Thymus (tissue), 11 donors: Measurements from ENCODE around the gene TAOK1. TPM values are rescaled to one million over a fixed set of nuclear protein-coding genes. Genes with fewer than 3 reads are reported as not detected.

ENCODE experiments used
- DNase-seq, 9 donors: peaks; one replicate each; pipeline ENCODE4 v3.0.0-alpha.2; 2013; ENCODE audit warnings: low spot score in 9 of 9, low read depth in 6 of 9, missing footprints in 1 of 9
- H3K27ac ChIP-seq, 2 donors: one replicate each; pipeline ENCODE4 v1.5.1; 2013; ENCODE audit warnings: control low read depth in 1 of 2, low read depth in 1 of 2, low read length in 1 of 2, mild to moderate bottlenecking in 1 of 2, moderate library complexity in 1 of 2
- H3K27me3 ChIP-seq, 2 donors: one replicate each; pipeline ENCODE4 v1.5.1; 2013; ENCODE audit warnings: low read length in 1 of 2; ENCODE audit not compliant: control insufficient read depth in 2 of 2, insufficient read depth in 1 of 2
- H3K36me3 ChIP-seq, 2 donors: one replicate each; pipeline ENCODE4 v1.5.1; 2013; ENCODE audit warnings: low read length in 1 of 2, mild to moderate bottlenecking in 1 of 2, moderate library complexity in 1 of 2; ENCODE audit not compliant: control insufficient read depth in 2 of 2, insufficient read depth in 2 of 2
- H3K4me1 ChIP-seq, 2 donors: one replicate each; pipeline ENCODE4 v1.5.1; 2013; ENCODE audit warnings: low read length in 2 of 2; ENCODE audit not compliant: control insufficient read depth in 2 of 2, insufficient read depth in 2 of 2
- H3K4me3 ChIP-seq, 2 donors: one replicate each; pipeline ENCODE4 v1.5.1; 2013; ENCODE audit warnings: low read length in 2 of 2, control low read depth in 1 of 2, mild to moderate bottlenecking in 1 of 2
- H3K9me3 ChIP-seq, 2 donors: one replicate each; pipeline ENCODE4 v1.5.1; 2013; ENCODE audit warnings: low read length in 1 of 2, mild to moderate bottlenecking in 1 of 2; ENCODE audit not compliant: control insufficient read depth in 2 of 2, insufficient read depth in 1 of 2
- WGBS: extraction: QIAGEN DNeasy Blood & Tissue Kit; methylation state at CpG from one replicate; pipeline ENCODE4 v1.1.7; 2013; 5-methylcytosine and 5-hydroxymethylcytosine counted together
- polyA plus RNA-seq: library from polyadenylated mRNA; stranded (reverse); fragments of 200-250 nt; gene quantifications from one replicate; pipeline ENCODE4 v1.2.3, GENCODE V29; 2013
- total RNA-seq: library from RNA; stranded (reverse); fragments of 120-200 nt; gene quantifications from one replicate; pipeline ENCODE4 v1.2.4, GENCODE V29; 2013
- donor health status: healthy.

The TAOK1 gene
- total and polyA plus RNA-seq, 2 donors: 11.2 to 19.5 TPM

DNA sequence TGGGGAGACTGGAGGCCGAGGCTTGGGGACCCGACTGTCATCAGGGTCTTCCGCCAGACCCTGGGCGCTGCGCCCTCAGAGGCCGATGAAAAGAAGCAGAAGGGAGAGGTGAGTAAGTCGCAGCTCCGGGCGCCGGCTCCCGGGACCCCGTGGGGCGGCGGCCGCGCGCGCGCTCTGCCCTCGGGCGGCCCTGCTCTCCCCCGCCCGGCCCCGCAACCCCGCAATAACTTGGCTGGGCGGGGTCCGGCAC lies 177.1 kb downstream of the TAOK1 start:
- DNase-seq: peak in 1 of 9 donors; percentile 51
- Histone ChIP-seq H3K27me3 (peaks cover 12 to 40% of the 10 kb centered on the region in 2 donors), H3K27ac (peak overlapping the region; percentile 74 to 90), H3K4me1 (peaks cover 18 to 44% of the 10 kb centered on the region in 2 donors), H3K36me3 (peaks cover 2 to 11% of the 10 kb centered on the region in 2 donors), H3K4me3 (peak overlapping the region; percentile 55 to 74), H3K9me3 (peaks cover 0 to under 1% of the 10 kb centered on the region in 2 donors)
- under 1% methylated on average over 27 of the region's 27 CpGs for WGBS

DNA sequence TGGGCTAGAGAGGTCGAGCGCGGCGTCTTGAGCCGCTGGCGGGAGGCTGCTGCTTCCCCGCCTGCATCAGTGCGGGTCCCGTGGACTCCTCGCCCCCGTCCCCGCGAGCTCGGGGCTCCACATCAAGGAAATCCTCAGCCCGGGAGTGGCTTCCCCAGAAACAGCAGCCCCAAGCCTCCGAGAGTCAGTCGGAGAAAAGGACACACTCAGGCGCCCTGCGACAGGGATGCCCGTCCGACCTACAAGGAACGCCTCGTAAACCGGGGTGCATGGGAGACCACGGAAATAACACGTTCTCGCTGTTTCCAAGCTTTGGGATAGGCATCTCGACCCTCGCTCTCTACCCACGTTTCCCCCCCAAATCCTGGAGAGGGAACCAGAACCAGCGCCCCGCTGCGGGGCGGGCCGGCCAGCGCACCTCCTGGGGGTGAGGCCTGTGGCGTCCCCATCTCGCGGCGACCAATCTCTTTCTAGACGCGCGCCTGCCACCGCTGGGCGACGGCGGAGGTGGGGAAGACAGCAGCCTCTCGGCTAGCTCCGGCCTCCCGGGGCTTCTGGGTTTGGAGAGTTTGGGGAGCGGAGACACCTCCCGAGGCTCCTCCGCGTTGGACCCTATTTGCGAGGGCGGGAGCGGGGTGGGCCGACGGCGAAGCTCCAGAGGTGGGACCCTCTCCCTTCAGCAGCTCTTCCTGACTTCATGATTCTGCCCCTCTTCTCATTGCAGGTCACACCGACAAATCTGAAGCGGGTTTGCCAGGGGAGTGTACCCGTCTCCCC lies 177.6 kb downstream of the TAOK1 start:
- H3K36me3 ChIP-seq: peaks cover 2 to 6% of the 10 kb centered on the region in 2 donors
- H3K4me1 ChIP-seq: peaks cover 18 to 45% of the 10 kb centered on the region in 2 donors
- peak overlapping the region; percentile 55 to 74 for H3K4me3 ChIP-seq
- H3K9me3 ChIP-seq: no peaks in the 10 kb centered on the region
- peaks cover 12 to 35% of the 10 kb centered on the region in 2 donors for H3K27me3 ChIP-seq
- WGBS: under 1% methylated on average over 63 of the region's 63 CpGs
- peak overlapping the region; percentile 74 to 90 for H3K27ac ChIP-seq
- DNase-seq: peak in 2 of 9 donors; percentile 48 to 77

DNA sequence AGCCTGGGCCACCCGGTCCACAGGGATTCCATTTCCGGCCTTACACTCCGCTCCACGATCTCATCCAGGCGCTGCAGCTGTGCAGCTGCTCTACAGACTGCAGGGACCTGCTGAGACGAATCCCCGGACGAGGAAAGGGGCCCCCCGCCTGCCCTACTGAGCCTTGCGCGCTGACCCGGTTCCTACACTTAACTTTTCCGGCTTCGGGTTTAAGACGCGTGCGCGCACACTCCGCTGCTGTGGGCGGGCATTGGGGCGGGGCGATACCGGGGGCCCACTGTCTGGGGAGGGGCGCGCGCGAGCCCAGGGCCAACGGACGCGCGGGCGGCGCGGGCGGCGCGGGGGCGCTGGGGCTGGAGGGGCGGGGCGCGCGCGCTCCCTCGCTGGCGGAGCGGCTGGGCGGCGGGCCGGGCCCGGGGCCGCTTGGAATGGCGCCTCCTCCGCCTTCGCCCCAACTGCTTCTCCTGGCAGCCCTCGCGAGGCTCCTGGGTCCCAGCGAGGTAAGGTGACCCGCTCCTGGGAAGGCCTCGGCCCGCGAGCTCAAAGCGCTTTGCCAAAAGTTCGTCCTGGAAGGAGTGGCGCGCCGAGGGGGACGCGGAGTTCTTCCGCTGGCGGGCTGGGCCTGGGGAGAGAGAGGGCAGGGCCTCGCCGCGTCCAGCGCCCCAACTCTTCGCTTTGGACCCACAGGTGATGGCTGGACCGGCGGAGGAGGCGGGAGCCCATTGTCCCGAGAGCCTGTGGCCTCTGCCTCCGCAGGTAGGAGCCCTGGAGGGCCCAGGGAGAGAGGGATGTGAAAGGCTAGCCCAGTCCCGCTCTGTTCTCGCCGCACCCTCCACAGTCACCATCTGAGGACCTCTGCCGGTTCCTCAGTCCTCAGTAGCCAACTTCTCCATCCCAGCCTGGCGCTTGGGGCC lies 178.4 kb downstream of the TAOK1 start, which contains the start of gene TP53I13:
TP53I13 (plus strand) TSS at position 371 of the 914 bp plus-strand sequence; CDS start at position 429, 58 bp downstream.
- H3K4me1 ChIP-seq: peaks cover 18 to 50% of the 10 kb centered on the region in 2 donors
- peaks cover 12 to 35% of the 10 kb centered on the region in 2 donors for H3K27me3 ChIP-seq
- WGBS: under 1% methylated on average over 85 of the region's 85 CpGs
- DNase-seq: peak; percentile 69 to 95 (median 87)
- peak within 1 kb of the TSS; percentile 78 to 90 for H3K27ac ChIP-seq
- H3K36me3 ChIP-seq: peaks cover 8 to 10% of the 10 kb centered on the region in 2 donors
- peak within 1 kb of the TSS; percentile 55 to 74 for H3K4me3 ChIP-seq
- no peaks in the 10 kb centered on the region for H3K9me3 ChIP-seq

DNA sequence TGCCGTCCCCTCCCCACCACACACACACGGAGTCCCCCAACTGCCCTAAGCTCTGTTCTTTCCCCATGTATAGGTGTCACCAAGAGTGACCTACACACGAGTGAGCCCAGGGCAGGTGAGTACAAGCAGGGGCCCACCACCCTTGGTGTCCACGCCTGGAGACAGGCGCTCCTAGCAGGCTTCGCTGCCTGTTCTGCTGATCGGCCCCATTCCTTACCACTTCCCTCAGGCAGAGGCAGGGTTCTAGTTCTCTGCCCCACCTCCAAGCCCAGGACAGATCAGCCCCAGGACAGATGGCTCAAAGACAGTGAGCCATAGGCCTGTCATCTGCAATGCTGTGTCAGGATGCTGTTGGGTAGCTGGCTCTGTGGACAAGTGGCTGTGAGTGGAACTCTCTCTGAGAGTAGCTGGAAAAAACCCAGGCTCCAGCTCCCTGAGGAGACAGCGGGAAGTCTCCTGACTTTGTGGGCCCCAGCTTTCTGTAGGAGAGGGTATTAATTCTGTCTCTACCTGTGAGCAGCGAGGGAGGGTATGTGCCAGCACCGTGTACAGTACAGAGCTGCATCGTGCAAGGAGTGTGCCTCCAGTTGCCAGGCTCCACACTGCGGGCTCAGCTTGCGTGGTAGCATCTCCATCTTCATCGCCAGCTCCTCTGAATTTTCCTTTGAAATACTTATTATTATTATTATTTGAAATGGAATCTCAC lies 179.2 kb downstream of the TAOK1 start:
- Histone ChIP-seq H3K27ac (no peak overlapping the region), H3K9me3 (no peaks in the 10 kb centered on the region), H3K4me1 (peaks cover 18 to 43% of the 10 kb centered on the region in 2 donors), H3K36me3 (peaks cover 16 to 18% of the 10 kb centered on the region in 2 donors), H3K27me3 (peaks cover 12 to 35% of the 10 kb centered on the region in 2 donors), H3K4me3 (peak overlapping the region; percentile 55 to 74)
- DNase-seq: no peak
- WGBS: 69% methylated on average over 14 of the region's 14 CpGs

DNA sequence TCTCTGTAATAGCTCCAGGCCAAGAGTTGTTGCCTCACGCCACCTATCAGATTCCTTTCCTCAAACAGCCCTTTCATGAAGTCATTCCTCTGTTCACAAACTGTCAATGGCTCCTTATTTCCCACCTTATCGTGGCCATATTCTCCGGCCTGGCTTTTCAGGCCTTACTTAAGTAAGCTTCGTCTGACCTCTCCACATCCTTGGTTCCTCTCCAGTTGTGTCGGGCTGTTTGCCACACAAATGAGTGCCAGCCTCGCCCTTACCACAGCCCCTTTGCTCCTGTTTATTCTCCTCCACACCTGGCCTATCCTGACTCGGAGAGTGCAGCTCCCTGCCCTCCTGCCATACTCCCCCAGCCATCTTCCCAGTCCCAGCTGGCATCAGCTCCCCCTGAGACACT lies 180.4 kb downstream of the TAOK1 start:
- Histone ChIP-seq H3K4me3 (no peak overlapping the region), H3K27ac (no peak overlapping the region), H3K4me1 (peaks cover 18 to 38% of the 10 kb centered on the region in 2 donors), H3K36me3 (peaks cover 26 to 29% of the 10 kb centered on the region in 2 donors), H3K9me3 (no peaks in the 10 kb centered on the region), H3K27me3 (peaks cover 12 to 24% of the 10 kb centered on the region in 2 donors)
- DNase-seq: no peak
- 98% methylated on average over 7 of the region's 7 CpGs for WGBS

DNA sequence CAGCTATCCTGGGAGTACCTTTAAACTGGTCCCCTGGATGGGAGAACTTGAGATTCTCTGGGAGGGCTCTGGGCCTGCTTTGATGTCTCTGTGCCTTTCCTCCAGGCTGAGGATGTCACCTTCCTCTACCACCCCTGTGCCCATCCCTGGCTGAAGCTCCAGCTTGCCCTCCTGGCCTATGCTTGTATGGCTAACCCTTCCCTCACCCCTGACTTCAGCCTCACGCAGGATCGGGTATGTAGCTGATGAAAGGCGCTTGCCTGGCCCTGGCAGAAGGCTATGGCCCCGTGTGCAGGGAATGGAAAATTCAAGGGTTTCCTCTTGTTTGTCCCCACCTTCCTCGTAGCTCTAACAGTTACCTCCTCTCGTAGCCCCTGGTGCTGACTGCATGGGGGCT lies 181.3 kb downstream of the TAOK1 start:
- no peak for DNase-seq
- Histone ChIP-seq H3K4me3 (no peak overlapping the region), H3K9me3 (no peaks in the 10 kb centered on the region), H3K36me3 (peaks cover 36 to 39% of the 10 kb centered on the region in 2 donors), H3K4me1 (peaks cover 9 to 28% of the 10 kb centered on the region in 2 donors), H3K27me3 (peaks cover 3 to 15% of the 10 kb centered on the region in 2 donors), H3K27ac (no peak overlapping the region)
- 97% methylated on average over 6 of the region's 6 CpGs for WGBS

DNA sequence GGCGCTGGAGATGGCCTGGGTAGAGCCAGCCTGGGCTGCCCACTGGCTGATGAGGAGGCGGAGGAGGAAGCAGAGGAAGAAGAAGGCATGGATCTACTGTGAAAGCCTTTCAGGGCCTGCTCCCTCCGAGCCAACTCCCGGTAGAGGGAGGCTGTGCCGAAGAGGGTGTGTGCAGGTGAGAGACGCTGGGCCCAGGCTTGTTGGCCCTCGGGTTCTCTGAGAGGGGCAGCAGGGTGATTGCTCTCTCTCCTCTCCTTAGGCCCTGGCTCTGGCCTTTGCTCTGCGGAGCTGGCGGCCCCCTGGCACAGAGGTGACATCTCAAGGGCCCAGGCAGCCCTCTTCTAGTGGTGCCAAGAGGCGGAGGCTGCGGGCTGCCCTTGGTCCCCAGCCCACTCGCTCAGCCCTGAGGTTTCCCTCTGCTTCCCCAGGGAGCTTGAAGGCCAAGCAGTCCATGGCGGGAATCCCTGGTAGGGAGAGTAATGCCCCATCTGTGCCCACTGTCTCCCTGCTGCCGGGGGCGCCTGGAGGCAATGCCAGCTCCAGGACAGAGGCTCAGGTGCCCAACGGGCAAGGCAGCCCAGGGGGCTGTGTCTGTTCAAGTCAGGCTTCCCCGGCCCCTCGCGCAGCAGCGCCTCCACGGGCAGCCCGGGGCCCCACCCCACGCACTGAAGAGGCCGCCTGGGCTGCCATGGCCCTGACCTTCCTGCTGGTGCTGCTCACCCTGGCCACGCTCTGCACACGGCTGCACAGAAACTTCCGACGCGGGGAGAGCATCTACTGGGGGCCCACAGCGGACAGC lies 181.9 kb downstream of the TAOK1 start:
- Histone ChIP-seq H3K27ac (no peak overlapping the region), H3K9me3 (no peaks in the 10 kb centered on the region), H3K27me3 (peaks cover 0 to 10% of the 10 kb centered on the region in 2 donors), H3K4me3 (no peak overlapping the region), H3K4me1 (peaks cover 8 to 28% of the 10 kb centered on the region in 2 donors), H3K36me3 (peaks cover 42 to 44% of the 10 kb centered on the region in 2 donors)
- no peak for DNase-seq
- WGBS: 89% methylated on average over 30 of the region's 30 CpGs
